CD4-positive, alpha-beta T cell (primary cell): Measurements from ENCODE around the gene DHCR7. TPM values are rescaled to one million over a fixed set of nuclear protein-coding genes. Genes with fewer than 3 reads are reported as not detected.

Experiments
- ATAC-seq: fragments of 200-7000 bp; cut with Tn5 transposase; one replicate; pipeline ENCODE4 v1.10.0; 2022; ENCODE audit warnings: mild to moderate bottlenecking; ENCODE audit not compliant: poor library complexity
- CTCF ChIA-PET: fragments of 350-600 bp; sonication (Branson Sonifier 250); formaldehyde crosslinking; loops from one replicate; lab custom pipeline; 2021; ENCODE audit warnings: antibody characterized with exemption, inconsistent platforms; lab: Charles Lee
- POLR2A ChIA-PET: fragments of 350-600 bp; sonication (Branson Sonifier 250); formaldehyde crosslinking; loops from one replicate; lab custom pipeline; 2021; ENCODE audit warnings: antibody characterized with exemption, inconsistent platforms; lab: Charles Lee
- DNase-seq, 14 experiments: peaks; one replicate each; pipeline ENCODE4 v3.0.0-alpha.2; 2013 to 2020; ENCODE audit warnings: mixed read lengths in 2 of 14
- H3K27ac ChIP-seq, 2 donors: one replicate each; pipeline versions ENCODE4 v1.5.1 to v1.7.0; 2013; ENCODE audit warnings: low read length in 2 of 2, low read depth in 1 of 2, mild to moderate bottlenecking in 1 of 2
- H3K27me3 ChIP-seq, 2 experiments: 1 replicate in 1 of 2; 2 replicates in 1 of 2; pipeline versions ENCODE4 v1.6.1 to v1.7.0; 2013; ENCODE audit warnings: low read length in 2 of 2, control low read depth in 1 of 2, mild to moderate bottlenecking in 1 of 2, moderate library complexity in 1 of 2; ENCODE audit not compliant: insufficient read depth in 2 of 2, control insufficient read depth in 1 of 2
- H3K36me3 ChIP-seq: one replicate; pipeline ENCODE4 v1.6.1; 2013; ENCODE audit warnings: low read length, control low read depth; ENCODE audit not compliant: insufficient read depth
- H3K4me1 ChIP-seq: one replicate; pipeline ENCODE4 v1.6.1; 2013; ENCODE audit warnings: low read length, control low read depth; ENCODE audit not compliant: insufficient read depth
- H3K4me3 ChIP-seq: one replicate; pipeline ENCODE4 v1.5.1; 2013; ENCODE audit warnings: mild to moderate bottlenecking, low read length, moderate library complexity
- H3K9me3 ChIP-seq, 2 experiments: 1 replicate in 1 of 2; 2 replicates in 1 of 2; pipeline versions ENCODE4 v1.6.1 to v1.7.0; 2013; ENCODE audit warnings: low read length in 2 of 2, mild to moderate bottlenecking in 2 of 2, control low read depth in 1 of 2, moderate library complexity in 1 of 2; ENCODE audit not compliant: control insufficient read depth in 1 of 2, insufficient read depth in 1 of 2
- H3K27ac Mint-ChIP-seq: one replicate; pipeline ENCODE4 v1.8.0; 2020; ENCODE audit warnings: mixed read lengths
- H3K27me3 Mint-ChIP-seq: one replicate; pipeline ENCODE4 v1.8.0; 2021; ENCODE audit warnings: mixed read lengths
- H3K36me3 Mint-ChIP-seq: one replicate; pipeline ENCODE4 v1.8.0; 2021; ENCODE audit warnings: low read depth, mixed read lengths
- H3K4me1 Mint-ChIP-seq: one replicate; pipeline ENCODE4 v1.8.0; 2021; ENCODE audit warnings: low read depth, mixed read lengths
- H3K4me3 Mint-ChIP-seq: one replicate; pipeline ENCODE4 v1.8.0; 2020; ENCODE audit warnings: mild to moderate bottlenecking, mixed read lengths
- H3K9me3 Mint-ChIP-seq: one replicate; pipeline ENCODE4 v1.8.0; 2020; ENCODE audit warnings: mixed read lengths
- CTCF ChIP-seq: fragments of 200-600 bp; IDR thresholded peaks from one replicate; pipeline ENCODE4 v1.8.0; 2022; ENCODE audit warnings: antibody characterized with exemption, mild to moderate bottlenecking
- intact Hi-C, 2 experiments: fragments of 100-400 bp; cut with DNase I in 1 of 2; cut with micrococcal nuclease in 1 of 2; formaldehyde crosslinking; loops; one replicate each; pipeline versions ENCODE4 v1.15.1 to v1.9.0; 2023 to 2025; cut with DNase I, micrococcal nuclease
- microRNA-seq: library from miRNA; unstranded; fragments of <30 nt; microRNA quantifications from one replicate; pipeline ENCODE4 v1.2.0, GENCODE V29; 2021; ENCODE audit warnings: borderline microRNAs expressed, borderline replicate concordance
- total RNA-seq, 174 experiments: library from RNA in 2 of 174; stranded (reverse) in 2 of 174; gene quantifications; one replicate each; pipeline ENCODE4 v1.2.3 and lab custom pipeline; 2021 to 2026

Gene DHCR7
- total RNA-seq, 2 experiments from 2014 or later, result 30.2 to 30.6 TPM

- ATAC-seq (no peak), DNase-seq (no peak)
- ChIA-PET CTCF (no interaction called here), POLR2A (no interaction called here)
- Mint-ChIP-seq H3K9me3 (no peaks in the 10 kb centered on the region), H3K27me3 (peaks cover 18% of the 10 kb centered on the region), H3K4me1 (no peaks in the 10 kb centered on the region), H3K36me3 (no peaks in the 10 kb centered on the region), H3K4me3 (no peak overlapping the region), H3K27ac (no peak overlapping the region)
- H3K36me3 ChIP-seq, result no peaks in the 10 kb centered on the region
- no peak overlapping the region for H3K27ac ChIP-seq
- H3K4me1 ChIP-seq, result no peaks in the 10 kb centered on the region
- no peak overlapping the region for H3K4me3 ChIP-seq
- H3K27me3 ChIP-seq, result peaks cover 0 to 2% of the 10 kb centered on the region in 2 experiments
- no peaks in the 10 kb centered on the region for H3K9me3 ChIP-seq
- intact Hi-C loops, result no loop called here
- TF ChIP-seq CTCF, result no peak
These were observed 63.1 kb downstream of the DHCR7 start for GRCh38 chr11:71385091-71385490.

GRCh38 chr11:71384561-71384960 is 63.6 kb downstream of the DHCR7 start:
- Histone ChIP-seq H3K4me3 (no peak overlapping the region), H3K36me3 (no peaks in the 10 kb centered on the region), H3K27me3 (peaks cover 0 to 2% of the 10 kb centered on the region in 2 experiments), H3K27ac (no peak overlapping the region), H3K9me3 (no peaks in the 10 kb centered on the region), H3K4me1 (no peaks in the 10 kb centered on the region)
- TF ChIP-seq CTCF, result no peak
- ChIA-PET CTCF (no interaction called here), POLR2A (no interaction called here)
- H3K4me1 Mint-ChIP-seq, result no peaks in the 10 kb centered on the region
- no peaks in the 10 kb centered on the region for H3K36me3 Mint-ChIP-seq
- H3K4me3 Mint-ChIP-seq, result no peak overlapping the region
- peaks cover 18% of the 10 kb centered on the region for H3K27me3 Mint-ChIP-seq
- intact Hi-C loops, result no loop called here
- H3K9me3 Mint-ChIP-seq, result no peaks in the 10 kb centered on the region
- DNase-seq (no peak), ATAC-seq (no peak)
- H3K27ac Mint-ChIP-seq, result no peak overlapping the region

Small RNA genes within 50 kb of the gene (microRNA-seq; reads per million reads assigned to microRNA genes)
- not detected for gene MIR6754

Other genes starting within 250 kb of the DHCR7 start
- gene SHANK2, start 195.8 kb downstream of the DHCR7 start, total RNA-seq, result not detected
- gene NADSYN1, start 4.8 kb upstream of the DHCR7 start, total RNA-seq, result 100 to 1,000 TPM; 106 to 112 TPM
- not detected for gene KRTAP5-7, start 78.9 kb upstream of the DHCR7 start, total RNA-seq
- not detected for gene KRTAP5-8, start 89.6 kb upstream of the DHCR7 start, total RNA-seq
- gene KRTAP5-9, start 100.0 kb upstream of the DHCR7 start, total RNA-seq, result under 1 TPM in 1 of 2 experiments, not detected in 1; 0.28 TPM
- not detected for gene KRTAP5-10, start 117.2 kb upstream of the DHCR7 start, total RNA-seq
- gene KRTAP5-11, start 134.5 kb upstream of the DHCR7 start, total RNA-seq, result not detected